NOMO-1 treated with DMSO at 0.1 percent for 48 hours (cell line): ENCODE results near the gene CKS2.

Experiments used
- DNase-seq: peaks from one replicate; lab custom pipeline; 2025; ENCODE audit not compliant: unreplicated experiment; lab: John Stamatoyannopoulos, UW

CKS2 gene

DNA sequence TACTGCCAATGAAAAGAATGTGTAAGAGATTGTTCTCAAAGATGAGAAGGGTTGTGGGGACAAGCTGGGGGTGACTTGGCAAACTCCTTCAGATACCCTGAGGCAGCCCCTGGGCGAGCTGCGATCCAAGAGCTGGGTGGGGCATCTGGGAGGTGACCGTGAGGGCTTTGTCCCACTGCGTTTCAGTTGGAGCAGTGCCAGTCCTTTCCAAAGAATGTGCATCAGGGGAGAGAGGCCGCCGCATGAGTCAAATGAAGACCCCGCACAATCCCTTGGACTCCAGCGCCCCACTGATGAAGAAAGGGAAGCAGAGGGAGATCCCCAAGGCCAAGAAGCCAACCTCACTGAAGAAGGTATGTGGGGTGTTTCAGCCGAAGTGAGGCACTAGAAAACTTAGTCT is 35.7 kb downstream of the CKS2 start:
- no peak for DNase-seq

DNA sequence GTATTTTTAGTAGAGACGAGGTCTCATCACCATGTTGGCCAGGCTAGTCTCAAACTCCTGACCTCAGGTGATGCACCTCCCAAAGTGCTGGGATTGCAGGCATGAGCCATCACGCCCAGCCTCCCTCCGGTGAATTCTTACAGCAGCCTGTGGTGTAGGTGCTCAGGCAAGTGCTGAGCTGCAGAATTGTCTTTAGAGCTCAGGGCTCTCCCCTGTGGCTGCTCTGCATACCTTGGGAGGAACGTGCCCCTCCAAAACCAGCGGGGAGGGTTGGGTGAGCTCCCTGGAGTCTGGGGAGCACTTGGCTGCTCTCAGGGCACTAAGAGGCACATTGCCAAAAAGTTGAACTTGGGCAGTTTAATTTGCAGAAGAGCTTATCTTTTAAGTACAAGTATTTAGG is 36.7 kb downstream of the CKS2 start:
- no peak for DNase-seq

DNA sequence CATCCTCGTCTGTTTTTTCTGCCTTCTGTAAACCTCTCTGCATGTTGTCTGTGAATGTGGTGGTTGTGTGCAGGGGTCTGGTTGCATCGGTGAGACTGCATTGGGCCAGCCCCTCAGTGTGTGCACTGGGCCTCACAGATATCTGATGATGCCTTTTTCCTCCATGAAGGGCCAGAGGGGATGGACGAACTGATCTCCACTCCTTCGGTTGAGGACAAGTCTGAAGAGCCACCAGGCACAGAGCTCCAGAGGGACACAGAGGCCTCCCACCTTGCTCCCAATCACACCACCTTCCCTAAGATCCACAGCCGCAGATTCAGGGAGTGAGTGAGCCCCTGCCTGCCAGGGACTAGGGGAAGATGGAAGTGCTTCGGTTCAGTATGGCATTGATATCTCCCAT is 38.6 kb downstream of the CKS2 start:
- no peak for DNase-seq

DNA sequence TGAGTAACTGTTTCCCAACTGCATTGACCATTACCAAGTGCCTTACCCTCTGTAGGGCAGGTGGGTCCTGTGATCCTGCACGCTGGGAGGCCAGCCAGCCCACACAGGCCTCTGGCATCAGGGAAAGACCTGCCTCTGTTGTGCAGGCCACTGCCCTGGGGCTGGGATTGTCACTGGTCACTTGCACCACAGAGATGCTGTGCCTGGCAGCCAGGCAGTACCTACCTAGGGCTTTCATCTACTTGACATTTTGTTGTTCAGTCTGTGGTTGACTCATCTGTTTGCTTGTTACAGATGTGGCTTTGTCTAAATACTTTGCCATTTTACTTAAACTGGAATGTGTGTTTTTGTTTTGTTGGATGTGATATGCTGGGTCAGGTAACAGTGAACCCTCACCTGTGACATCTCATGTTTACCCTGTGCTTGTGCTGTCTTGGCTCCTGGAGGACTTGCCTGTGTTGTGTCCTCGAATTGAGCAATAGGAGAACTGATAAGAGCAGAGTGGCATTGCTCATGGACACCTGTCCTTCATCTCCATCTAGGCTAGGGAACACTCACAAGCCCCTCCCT is 40.1 kb downstream of the CKS2 start:
- no peak for DNase-seq

DNA sequence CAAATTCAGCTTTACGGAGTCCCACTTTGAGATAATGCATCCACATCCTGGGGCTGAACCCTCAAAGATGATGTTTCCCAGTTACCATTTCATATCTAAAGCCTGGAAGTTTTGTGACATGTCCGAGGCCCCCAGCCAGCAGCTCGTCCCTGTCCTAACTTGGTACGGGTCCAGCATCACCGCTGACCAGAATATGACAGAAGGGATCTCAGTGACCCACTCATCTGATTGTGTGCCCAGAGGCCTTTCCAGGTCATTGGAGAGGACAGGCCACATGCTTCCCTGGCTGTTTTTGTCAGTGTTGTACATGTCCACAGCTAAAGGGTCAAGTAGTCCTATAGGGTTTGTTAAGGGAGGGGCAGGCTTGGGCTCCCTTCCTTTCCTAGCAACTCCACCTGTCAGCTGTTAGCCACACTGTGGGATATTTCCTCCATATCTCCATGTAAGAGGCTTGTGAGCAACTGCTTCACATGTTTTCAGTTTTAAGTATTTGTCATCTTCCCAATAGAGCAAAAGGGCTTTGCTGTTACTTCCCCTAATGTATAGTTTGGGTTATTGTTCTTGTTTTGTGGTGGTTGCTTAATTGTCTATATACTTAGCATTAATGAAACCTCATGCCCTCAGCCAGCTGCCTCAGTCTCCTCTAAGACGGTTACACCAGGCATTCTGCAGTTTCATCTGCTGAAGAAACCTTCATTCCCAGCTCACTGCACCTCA is 40.7 kb downstream of the CKS2 start:
- peak; percentile 24 for DNase-seq

DNA sequence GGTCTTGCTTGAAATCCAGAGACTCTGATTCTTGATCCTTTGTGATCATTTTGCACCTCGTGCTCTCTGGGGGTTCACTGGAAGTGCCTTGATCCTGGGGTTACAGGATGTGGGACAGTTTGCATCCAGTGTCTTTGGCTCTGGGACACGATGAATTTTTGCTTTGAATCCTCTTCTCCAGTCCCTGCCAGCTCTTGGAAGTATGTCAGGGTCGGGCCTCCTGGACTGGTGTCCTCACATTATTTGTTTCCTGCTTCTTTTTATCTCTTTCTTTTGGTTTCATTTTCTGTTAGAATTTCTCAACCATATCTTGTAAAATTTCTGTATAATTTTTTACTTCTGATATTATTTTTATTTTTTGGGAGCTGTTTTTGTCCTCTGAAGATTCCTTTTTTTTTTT is 41.5 kb downstream of the CKS2 start:
- DNase-seq = no peak

DNA sequence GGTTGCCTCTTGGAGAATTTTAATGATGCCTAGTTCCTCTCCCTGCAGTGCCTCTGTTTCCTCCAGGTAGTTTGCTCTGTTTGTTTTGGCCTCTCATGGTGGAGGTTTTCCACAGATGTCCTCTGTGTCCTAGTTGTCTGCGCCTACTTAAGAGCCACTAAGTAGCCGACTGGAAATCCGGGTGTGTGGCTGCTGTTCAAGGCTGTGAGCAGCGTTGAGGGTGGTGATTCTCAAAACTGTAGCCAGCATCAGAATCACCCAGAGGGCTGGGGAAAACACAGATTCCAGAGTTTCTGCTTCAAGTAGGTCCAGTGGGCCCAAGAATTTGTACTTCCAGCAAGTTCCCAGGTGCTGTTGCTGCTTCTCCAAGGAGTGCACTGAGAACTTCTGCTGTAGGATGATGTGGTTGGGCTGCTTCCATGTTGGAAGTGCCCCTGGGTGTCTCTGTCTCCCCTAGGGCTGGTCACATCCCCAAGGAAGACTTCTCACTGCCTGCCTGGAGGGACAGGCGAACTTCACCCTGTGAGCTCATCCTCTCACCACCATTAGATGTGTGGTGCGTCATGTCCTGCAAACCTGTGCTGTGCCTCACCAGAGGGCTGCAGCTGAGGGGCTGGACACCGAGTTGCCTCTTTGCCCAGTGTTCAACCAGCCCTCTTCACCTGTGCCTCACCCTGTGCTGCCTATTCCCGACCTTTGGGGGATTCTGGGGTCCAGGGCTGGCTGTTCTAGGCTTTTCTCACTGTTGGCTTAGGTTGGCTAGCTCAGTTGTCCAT is 42.1 kb downstream of the CKS2 start:
- no peak for DNase-seq

DNA sequence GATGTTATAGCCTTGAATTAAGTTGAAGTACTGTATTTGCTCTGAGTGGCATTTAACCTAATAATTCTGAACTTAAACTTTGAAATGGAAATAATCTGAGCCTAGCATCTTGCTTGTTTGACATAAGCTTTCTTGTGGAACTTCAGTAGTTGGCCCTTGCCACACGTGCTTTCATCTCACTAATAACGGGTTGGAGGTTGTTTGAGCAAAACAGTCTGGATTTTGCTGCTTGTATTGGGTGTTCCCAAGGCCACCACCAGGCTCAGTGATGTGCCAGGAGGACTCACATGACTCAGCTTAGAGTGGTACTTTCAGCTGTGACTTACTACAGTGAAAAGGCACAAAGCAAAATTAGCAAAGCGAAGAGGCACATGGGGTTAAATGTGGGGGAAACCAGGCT is 43.0 kb downstream of the CKS2 start:
- no peak for DNase-seq

DNA sequence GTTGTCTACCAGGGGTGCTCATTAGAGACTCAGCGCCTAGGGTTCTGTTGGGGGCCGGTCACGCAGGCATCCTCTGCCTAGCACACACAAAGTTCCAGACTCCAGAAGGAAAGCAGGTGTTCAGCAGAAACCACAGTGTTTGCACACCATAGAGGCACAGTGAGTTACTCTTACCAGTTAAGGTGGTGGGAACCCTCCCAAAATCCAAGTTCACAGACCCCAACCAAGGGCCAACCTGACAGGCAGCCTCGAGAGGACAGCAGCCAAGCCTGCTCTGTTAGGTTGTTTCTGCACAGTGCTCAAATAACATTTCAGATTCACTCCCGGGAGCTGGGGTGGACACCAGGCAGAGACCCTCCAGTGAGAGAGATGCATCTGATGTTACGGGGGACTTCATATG is 43.5 kb downstream of the CKS2 start:
- DNase-seq = no peak

DNA sequence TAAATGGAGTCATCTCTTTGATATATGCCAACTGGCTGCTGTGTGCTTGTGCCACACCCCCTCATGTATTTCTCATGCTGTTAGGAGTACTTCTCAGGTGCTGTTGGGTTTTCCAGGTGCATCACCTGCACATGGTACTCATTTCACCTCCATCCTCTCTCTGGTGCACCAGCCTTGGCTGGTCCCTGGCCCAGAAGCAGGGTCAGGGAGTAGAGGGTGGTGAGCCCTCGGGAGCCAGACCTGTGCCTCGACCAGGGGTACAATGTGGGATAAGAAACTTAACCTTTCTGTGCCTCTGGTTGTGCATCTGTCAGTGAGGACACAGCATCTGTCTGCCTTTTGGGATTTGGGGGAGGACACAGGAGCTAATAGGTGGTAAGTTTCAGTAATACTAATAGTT is 45.8 kb downstream of the CKS2 start:
- DNase-seq = no peak

DNA sequence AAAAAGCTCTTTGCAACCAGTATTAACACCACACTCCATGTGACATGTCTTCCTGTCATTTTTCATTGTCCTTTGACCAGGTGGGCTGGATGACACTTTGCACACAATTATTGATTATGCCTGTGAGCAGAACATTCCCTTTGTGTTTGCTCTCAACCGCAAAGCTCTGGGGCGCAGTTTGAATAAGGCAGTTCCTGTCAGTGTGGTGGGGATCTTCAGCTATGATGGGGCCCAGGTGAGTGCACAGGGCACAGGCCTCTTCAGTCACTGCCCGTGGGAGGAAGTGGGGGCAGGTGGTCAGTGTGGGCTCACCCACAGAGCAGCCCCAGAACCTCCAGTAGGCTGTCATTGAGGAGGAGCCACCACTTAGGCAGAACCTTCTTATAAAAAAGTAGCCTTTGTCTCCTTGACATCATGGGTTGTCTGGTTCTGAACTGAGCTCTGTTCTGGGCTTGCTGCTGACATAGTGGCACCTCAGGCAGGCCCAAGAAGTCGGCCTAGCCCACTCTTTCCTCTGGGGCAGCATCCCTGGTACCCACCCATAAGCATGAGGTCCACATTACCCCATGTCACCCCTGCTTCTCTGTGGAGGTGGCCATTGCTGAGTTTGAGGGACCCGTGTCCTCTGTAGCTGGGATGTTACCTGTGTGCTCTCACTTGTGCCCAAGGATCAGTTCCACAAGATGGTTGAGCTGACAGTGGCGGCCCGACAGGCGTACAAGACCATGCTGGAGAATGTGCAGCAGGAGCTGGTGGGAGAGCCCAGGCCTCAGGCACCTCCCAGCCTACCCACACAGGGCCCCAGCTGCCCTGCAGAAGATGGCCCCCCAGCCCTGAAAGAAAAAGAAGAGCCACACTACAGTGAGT is 46.6 kb downstream of the CKS2 start:
- no peak for DNase-seq

DNA sequence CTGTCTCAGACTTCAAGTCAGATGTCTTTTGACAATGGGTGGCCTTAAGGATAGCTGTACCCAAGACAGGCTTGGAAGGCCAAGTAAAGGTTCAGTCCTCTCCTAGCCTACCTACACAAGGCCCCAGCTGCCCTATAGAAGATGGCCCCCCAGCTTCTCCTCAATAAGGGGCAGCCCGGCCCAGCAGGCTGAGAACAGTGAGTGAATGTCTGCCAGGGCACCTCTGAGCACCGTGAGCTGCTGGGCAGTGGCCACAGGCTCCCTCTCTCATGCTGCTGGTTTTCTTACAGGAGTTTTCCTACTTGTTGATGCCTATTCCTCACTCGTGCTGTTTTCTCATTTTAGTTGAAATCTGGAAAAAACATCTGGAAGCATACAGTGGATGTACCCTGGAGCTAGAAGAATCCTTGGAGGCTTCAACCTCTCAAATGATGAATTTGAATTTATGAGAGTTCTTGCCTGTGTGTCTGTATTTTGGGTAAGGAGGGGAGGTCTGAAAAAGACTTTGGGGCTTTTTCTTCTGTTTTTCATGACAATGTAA is 47.5 kb downstream of the CKS2 start:
- DNase-seq = no peak

DNA sequence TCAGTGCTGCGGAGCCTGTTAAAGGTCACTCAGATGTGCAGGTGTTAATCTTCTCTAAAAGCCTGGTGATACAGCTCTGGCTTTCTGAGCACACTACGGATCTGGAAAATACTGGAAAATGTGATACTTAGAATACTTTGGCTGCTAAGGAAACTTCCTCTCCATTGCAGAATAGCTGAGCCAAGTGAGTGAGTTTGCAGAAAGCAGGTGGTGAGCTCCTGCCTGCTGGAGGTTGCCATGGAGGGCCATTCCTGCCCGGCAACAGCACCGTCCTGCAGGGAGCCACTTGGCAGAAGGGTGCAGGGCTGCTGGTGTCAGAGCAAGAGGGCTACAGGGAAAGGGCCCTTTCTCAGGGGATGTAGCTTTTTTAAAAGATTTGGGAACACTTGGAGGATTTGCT is 48.0 kb downstream of the CKS2 start:
- no peak for DNase-seq

DNA sequence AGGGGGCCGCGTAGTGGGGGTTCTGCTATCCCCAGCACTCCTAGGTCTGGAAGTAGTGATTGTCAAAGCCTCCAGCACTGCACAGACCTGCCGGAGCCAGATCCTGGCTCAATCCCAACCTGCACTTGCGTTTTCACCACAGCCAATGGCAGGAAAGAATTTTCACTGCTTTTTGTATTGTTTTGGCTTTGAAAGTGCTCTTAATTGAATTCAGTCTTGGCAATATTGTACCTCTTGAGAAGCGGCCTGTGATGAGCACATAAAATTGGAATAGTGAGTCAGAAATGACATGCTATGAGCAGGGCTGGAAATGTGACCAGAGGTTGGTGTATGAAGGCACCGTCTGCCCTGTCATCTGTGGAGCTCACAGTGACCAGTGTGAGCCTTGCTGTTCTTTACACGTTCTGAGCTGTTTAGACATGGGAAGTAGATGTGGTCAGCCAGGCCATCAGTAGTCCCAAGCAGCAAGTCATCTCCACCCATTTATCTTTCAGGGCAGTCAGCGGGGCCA is 48.8 kb downstream of the CKS2 start:
- DNase-seq = no peak

DNA sequence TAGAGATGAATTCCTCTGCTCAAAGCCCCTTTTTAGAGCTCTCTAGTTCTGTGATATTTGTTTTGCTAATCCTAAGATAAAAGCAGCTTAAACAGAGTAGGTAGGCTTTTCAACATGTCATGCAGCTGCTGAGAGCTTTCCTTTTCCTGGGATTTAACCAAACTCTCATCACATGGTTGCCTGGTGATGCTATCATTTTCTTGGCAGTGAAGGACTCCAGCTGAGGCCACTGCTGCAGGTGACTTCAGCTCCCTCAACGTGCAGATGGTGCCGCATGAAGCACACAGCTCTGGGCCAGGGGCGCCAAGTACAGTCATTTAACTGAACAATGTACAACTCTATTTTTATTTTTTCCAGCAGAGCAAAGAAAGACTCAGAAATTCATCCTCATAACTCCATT is 49.5 kb downstream of the CKS2 start:
- no peak for DNase-seq

DNA sequence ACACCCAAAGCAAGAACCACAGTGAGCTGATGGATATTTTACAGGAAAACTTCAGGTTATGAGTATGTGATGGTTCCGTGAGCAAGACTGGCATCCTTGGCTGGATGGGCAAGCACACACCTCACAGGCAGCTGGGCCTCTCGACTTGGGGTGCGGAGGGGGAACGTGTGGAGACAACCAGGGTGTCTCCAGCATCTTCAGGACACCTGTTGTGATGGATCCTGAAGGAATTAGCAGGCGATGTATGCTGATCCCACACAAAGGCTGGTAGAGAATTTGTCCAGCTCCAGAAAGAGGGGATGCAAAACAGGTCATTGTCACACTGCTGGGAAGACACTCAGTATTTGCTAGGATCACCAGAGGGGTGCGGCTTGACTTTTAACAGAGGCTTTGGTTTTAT is 50.0 kb downstream of the CKS2 start:
- no peak for DNase-seq

DNA sequence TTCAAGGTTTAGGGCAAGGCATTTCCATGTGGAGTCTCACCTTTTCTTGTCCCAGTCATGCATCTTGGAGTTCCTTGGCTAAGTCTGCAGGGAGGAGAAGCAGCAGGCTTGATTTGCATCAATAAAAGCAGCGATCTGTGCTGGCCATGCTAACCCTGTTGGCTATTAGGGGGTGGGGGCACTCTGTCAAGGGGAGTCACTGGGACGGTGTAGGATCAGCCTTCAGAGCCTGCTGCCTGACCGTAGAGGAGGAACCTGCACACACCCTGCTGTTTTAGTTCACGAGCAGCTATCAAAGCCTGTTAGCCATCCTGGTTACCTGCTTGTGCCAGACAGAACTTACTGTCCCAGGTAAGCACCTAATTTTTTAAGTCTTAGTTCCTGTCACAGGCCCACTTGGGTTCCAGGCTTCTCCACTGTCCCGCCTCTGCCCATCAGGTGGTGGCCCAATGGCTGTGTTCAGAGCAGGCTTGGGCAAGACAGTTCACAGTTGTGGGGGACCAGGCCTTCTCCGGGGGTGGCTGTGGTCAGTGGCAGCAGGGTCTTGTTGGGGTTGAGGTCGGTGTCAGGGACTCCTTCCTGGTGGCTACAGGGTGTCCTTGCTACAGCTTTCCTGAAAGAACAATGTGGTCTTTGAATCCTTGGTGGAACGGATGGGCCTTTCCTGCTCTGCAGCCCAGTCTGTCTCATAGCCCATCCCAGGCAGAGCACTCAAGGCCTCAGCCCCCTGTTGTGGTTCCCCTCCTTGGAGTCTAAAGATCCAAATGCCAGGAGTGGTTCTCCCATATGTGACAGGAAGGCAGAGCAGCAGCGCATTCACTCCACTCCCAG is 51.0 kb downstream of the CKS2 start:
- DNase-seq = no peak

DNA sequence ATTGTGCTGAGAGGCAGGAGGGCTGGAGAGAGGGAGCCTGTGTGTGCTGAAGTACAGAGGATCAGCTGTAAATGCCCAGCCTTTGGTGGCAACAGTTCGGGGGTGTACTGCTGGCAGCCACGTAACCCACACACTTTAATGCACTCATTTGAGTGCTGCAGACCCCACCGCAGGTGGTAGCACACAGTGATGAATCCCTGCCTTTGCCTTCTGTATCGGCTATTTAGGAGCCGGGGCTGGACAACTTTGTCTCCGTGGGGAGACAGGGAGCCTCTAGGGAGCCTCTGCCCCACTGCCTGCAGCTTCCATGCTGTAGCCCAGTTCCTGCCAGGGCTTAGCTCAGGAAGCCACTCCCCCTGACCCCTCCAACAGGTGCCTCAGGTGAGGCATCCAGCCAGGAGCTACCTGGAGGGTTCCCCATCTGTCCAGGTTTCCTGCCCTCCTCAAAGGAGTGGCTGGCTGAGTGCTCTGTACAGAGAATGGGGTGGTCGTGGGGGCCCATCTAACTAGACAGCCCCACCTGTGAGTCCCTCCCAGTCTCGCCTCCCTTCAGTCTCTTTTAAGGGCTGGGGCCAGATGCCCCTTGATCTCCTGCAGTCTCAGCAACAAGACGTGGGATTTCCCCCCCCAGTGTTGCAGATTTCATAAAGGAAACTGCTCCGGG is 51.8 kb downstream of the CKS2 start:
- DNase-seq = no peak

DNA sequence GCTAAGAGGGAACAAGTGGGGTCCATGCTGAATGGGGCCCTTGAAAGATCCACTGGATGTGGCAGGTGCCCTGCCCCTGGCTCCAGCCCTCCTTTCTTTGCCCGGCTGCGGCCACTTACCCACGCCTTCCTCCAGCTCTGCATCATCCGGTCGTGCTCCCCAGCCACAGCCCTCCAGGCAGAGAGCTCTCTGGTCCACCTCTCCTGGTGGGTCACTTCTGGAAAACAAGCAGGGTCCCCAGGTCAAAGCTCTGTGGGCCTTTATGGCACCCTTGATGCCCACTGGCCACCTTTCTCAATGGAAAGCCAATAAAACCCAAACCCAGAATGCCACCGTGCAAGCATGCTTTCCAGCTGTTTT is 52.3 kb downstream of the CKS2 start:
- DNase-seq = no peak
